Measurements from ENCODE around the gene ABI2.
A peak's percentile ranks its signal among the peaks of the same experiment; 100 is the strongest.

Gene ABI2

DNA sequence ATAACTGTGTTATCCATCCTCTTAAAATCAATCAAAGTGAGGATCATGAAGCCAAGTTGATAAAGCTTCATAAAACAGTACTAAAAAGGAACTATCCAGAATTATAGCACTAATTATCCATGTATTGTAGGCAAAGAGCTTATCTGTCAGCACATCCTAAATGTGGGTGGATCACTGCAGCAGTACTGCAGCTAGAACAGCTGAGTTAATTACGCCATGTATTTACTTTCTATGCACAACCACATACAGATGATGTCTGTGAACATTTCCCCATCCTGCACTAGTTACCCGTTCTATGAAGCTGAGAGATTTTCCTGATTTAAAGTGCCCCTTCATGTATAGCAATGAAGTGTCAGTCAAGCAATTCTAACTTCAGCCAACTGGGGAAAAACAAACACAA is 110.3 kb downstream of the ABI2 start:
- no peak overlapping the region for H3K4me3 ChIP-seq (ENCODE audit: low read depth, low read length)
- DNase-seq (ENCODE audit: low read depth), result no peak
- in situ Hi-C loops (cut with HindIII; ENCODE audit: low sequenced_read_pairs), result no loop called here
- TF ChIP-seq, protein P1, sequence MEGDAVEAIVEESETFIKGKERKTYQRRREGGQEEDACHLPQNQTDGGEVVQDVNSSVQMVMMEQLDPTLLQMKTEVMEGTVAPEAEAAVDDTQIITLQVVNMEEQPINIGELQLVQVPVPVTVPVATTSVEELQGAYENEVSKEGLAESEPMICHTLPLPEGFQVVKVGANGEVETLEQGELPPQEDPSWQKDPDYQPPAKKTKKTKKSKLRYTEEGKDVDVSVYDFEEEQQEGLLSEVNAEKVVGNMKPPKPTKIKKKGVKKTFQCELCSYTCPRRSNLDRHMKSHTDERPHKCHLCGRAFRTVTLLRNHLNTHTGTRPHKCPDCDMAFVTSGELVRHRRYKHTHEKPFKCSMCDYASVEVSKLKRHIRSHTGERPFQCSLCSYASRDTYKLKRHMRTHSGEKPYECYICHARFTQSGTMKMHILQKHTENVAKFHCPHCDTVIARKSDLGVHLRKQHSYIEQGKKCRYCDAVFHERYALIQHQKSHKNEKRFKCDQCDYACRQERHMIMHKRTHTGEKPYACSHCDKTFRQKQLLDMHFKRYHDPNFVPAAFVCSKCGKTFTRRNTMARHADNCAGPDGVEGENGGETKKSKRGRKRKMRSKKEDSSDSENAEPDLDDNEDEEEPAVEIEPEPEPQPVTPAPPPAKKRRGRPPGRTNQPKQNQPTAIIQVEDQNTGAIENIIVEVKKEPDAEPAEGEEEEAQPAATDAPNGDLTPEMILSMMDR (IDR thresholded peaks at IDR 0.05; ENCODE audit: low read depth, low read length, missing control alignments), result no peak

DNA sequence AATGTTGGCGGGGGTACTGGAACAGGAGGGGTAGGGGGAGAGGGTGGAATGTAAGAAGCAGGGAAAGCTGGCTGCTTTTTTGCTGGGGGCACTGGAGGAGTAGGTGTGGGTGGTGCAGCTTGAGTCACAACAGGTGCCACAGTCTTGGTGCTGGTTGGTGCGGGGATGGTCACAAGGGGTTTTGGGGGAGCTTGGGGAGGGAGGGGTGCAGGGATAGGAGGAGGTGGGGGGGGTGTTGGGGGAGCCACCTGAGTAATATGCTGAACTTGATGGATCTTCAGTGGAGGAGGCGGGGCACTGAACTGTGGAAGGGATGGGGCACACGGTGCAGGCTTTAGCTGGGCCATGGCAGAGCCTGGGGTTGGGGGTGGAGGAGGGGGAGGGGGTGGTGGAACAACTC is 112.5 kb downstream of the ABI2 start:
- in situ Hi-C loops (cut with HindIII; ENCODE audit: low sequenced_read_pairs), result no loop called here

DNA sequence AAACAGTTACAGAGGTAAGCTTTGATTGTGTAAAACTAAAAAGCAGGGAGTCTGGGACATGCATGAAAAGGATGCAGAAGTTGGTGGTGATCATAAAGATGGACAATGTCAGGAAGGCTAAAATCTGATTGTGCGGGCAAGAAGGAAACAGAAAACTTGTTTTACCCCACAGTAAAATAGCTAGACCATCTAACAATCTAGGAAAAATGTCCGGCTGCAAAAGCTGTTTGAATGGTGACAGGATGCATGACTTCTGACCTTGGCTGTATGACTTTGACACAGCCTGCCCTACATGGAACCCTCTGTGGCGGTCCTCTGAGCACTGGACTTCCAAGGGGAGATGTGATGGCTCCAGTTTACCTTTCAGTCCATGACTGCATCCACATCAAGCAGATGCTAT is 113.3 kb downstream of the ABI2 start:
- no peak for DNase-seq (ENCODE audit: low read depth)
- in situ Hi-C loops (cut with HindIII; ENCODE audit: low sequenced_read_pairs), result no loop called here
- H3K4me3 ChIP-seq (ENCODE audit: low read depth, low read length), result no peak overlapping the region
- TF ChIP-seq, protein P1 (IDR thresholded peaks at IDR 0.05; ENCODE audit: low read depth, low read length, missing control alignments), result no peak

More for the DNA sequence above, 112.5 kb downstream of the ABI2 start:
- no peak for DNase-seq (ENCODE audit: low read depth)
- no peak overlapping the region for H3K4me3 ChIP-seq (ENCODE audit: low read depth, low read length)
- TF ChIP-seq, protein P1 (IDR thresholded peaks at IDR 0.05; ENCODE audit: low read depth, low read length, missing control alignments), result no peak

DNA sequence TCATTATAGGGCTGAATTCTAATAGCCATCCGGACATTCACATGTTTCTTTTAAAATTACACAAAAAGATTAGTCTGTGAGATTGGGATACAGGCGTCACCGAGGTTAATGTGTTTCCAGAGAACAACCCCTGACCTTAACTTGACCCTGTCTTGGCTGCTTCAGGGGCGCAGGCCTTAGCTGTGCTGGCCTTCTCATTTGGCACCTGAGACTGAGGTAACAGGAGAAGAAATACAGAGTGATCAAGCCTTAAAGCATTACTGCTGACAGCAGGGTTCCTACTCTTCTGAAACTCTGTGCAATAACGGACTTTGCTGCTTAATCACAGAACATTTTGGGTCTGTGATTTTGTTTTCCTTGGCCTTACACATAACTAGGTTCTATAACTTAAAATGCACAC is 114.3 kb downstream of the ABI2 start:
- TF ChIP-seq, protein P1 (IDR thresholded peaks at IDR 0.05; ENCODE audit: low read depth, low read length, missing control alignments), result no peak
- H3K4me3 ChIP-seq (ENCODE audit: low read depth, low read length), result no peak overlapping the region
- DNase-seq (ENCODE audit: low read depth), result no peak
- in situ Hi-C loops (cut with HindIII; ENCODE audit: low sequenced_read_pairs), result no loop called here

DNA sequence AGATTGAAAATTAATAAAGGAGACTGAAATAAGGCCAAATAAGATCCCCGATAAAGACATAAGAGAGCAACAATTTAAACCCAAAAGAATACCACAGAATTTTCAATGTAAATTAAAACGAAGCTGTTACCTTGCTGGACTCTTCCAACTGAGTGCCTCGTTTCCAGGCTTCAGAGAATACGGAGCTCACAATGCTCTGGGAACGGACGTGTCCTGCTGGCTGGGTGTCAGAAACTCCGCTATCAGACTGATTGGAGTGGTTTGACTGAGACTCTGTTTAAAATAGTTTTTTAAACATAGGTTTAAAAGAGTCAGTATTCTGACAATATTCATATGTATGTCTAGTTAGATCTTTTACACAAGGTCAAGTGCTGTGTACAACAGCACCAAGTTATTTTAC is 116.5 kb downstream of the ABI2 start:
- no peak for DNase-seq (ENCODE audit: low read depth)
- in situ Hi-C loops (cut with HindIII; ENCODE audit: low sequenced_read_pairs), result no loop called here
- H3K4me3 ChIP-seq (ENCODE audit: low read depth, low read length), result no peak overlapping the region
- TF ChIP-seq, protein P1 (IDR thresholded peaks at IDR 0.05; ENCODE audit: low read depth, low read length, missing control alignments), result no peak

DNA sequence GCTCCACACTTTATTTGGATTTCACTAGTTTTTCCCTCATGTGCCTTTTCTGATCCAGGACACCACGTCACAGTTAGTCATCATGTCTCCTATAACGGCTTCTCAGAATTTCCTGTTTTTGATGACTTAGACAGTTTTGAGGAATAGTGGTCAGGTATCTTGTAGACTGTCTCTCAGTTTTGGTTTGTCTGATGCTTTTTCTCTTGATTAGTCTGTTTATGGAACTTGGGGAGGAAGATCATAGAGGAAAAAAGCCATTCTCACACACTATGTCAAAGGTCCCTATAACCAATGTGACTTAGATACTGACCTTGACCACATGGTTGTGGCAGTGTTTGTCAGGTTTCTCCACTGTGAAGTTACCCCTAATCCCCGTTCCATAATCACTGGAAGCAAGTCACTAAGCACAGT is 117.9 kb downstream of the ABI2 start:
- TF ChIP-seq, protein P1 (IDR thresholded peaks at IDR 0.05; ENCODE audit: low read depth, low read length, missing control alignments), result no peak
- in situ Hi-C loops (cut with HindIII; ENCODE audit: low sequenced_read_pairs), result no loop called here
- no peak overlapping the region for H3K4me3 ChIP-seq (ENCODE audit: low read depth, low read length)
- DNase-seq (ENCODE audit: low read depth), result peak; percentile 40

DNA sequence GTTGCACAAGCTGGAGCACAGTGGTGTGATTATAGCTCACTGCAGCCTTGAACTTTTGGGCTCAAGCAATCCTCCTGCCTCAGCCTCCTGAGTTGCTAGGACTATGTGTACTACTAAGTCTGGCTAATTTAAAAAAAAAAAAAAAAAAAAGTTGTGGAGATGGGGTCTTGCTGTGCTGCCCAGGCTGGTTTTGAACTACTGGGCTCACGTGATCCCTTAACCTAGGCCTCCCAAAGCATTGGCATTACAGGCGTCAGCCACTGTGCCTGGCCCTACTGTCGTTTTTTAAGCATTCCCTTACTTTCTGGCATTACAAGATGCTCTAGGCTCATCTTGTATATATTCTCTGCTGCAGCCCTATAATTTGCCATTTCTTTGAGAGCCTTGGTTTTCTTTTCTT is 118.6 kb downstream of the ABI2 start:
- in situ Hi-C loops (cut with HindIII; ENCODE audit: low sequenced_read_pairs), result no loop called here
- H3K4me3 ChIP-seq (ENCODE audit: low read depth, low read length), result no peak overlapping the region
- TF ChIP-seq, protein P1 (IDR thresholded peaks at IDR 0.05; ENCODE audit: low read depth, low read length, missing control alignments), result no peak
- DNase-seq (ENCODE audit: low read depth), result no peak

Measured in astrocyte of the cerebellum (primary cell).